ENCODE measurements around the gene GABRD. TPM values are rescaled to one million over a fixed set of nuclear protein-coding genes. Genes with fewer than 3 reads are reported as not detected.

GABRD gene
- total and polyA plus RNA-seq, 4 donors: 0.41 to 6.8 (median 1.8) TPM

DNA sequence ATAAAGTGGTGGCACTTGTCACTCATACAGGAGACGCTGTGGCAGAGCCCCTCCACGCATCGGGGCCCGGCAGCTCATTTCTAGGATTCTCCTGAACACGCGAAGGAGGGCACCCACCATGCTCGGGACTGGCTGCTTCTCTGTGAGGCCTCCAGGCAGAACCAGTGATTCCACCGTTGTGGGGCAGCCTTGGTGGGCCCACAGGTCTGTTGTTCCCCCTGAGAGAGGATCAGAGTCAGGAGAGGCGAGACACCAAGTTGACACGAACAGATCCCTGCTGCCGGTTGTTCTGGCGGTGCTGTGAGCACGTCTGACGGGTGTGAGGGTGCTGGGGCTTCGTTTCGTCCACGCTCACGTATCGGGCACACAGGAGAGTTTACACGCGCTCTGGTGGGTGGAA lies 57.7 kb downstream of the GABRD start:
- Histone ChIP-seq H3K9me3 (ENCODE audit: control insufficient read depth in 4 of 4, insufficient read depth in 3 of 4, low read length in 3 of 4) (peaks cover 0 to 18% (median 3%) of the 10 kb centered on the region in 4 donors), H3K27me3 (ENCODE audit: control insufficient read depth in 3 of 3, insufficient read depth in 3 of 3, low read length in 2 of 3) (peaks cover 0 to 4% (median 0%) of the 10 kb centered on the region in 3 donors), H3K9ac (ENCODE audit: insufficient read depth in 1 of 2, low read length in 2 of 2) (no peak overlapping the region), H3K27ac (ENCODE audit: low read depth in 1 of 2, low read length in 1 of 2) (no peak overlapping the region), H3K4me1 (ENCODE audit: control insufficient read depth in 5 of 5, insufficient read depth in 5 of 5, low read length in 5 of 5) (peaks cover 0 to 2% (median 0%) of the 10 kb centered on the region in 5 donors), H3K4me3 (no peak overlapping the region), H3K36me3 (ENCODE audit: control insufficient read depth in 4 of 4, insufficient read depth in 4 of 4, low read length in 4 of 4) (peaks cover 0 to 9% (median 0%) of the 10 kb centered on the region in 4 donors)
- ATAC-seq (ENCODE audit: insufficient read depth, low FRiP score): no peak
- no peak for TF ChIP-seq CTCF (IDR thresholded peaks at IDR 0.05; ENCODE audit: control extremely low read depth, extremely low read depth)
- no peak for DNase-seq
- WGBS, 2 donors: 95% methylated on average over 21 of the region's 21 CpGs

DNA sequence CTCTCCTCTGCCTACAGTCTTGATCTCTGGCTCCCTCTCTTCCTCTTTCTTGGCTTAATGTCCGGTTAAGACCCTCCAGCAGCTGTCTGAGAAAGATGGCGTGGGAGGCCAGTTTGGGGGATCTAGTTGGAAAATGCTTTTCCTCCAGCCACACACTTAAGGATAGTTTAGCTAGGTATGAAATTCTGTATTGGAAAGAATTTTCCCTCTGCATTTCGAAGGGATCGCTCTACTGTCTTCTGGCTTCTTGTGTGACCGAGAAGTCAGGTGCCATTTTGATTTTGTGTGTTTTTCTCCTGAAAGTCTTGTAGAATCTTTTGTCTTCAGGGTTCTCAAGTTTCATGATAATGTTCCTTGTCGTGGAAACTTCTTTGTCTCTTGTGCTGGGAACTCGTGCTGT lies 59.0 kb downstream of the GABRD start:
- H3K9ac ChIP-seq (ENCODE audit: insufficient read depth in 1 of 2, low read length in 2 of 2): no peak overlapping the region
- H3K27me3 ChIP-seq (ENCODE audit: control insufficient read depth in 3 of 3, insufficient read depth in 3 of 3, low read length in 2 of 3): peaks cover 0 to 4% (median 0%) of the 10 kb centered on the region in 3 donors
- H3K4me1 ChIP-seq (ENCODE audit: control insufficient read depth in 5 of 5, insufficient read depth in 5 of 5, low read length in 5 of 5): peaks cover 0 to 2% (median 0%) of the 10 kb centered on the region in 5 donors
- H3K9me3 ChIP-seq (ENCODE audit: control insufficient read depth in 4 of 4, insufficient read depth in 3 of 4, low read length in 3 of 4): peaks cover 0 to 20% (median 3%) of the 10 kb centered on the region in 4 donors
- no peak for ATAC-seq (ENCODE audit: insufficient read depth, low FRiP score)
- no peak overlapping the region for H3K27ac ChIP-seq (ENCODE audit: low read depth in 1 of 2, low read length in 1 of 2)
- peaks cover 0 to 9% (median 0%) of the 10 kb centered on the region in 4 donors for H3K36me3 ChIP-seq (ENCODE audit: control insufficient read depth in 4 of 4, insufficient read depth in 4 of 4, low read length in 4 of 4)
- no peak overlapping the region for H3K4me3 ChIP-seq
- no peak for TF ChIP-seq CTCF (IDR thresholded peaks at IDR 0.05; ENCODE audit: control extremely low read depth, extremely low read depth)
- 95 to 96% methylated on average over 7 of the region's 7 CpGs for WGBS, 2 donors
- no peak for DNase-seq

DNA sequence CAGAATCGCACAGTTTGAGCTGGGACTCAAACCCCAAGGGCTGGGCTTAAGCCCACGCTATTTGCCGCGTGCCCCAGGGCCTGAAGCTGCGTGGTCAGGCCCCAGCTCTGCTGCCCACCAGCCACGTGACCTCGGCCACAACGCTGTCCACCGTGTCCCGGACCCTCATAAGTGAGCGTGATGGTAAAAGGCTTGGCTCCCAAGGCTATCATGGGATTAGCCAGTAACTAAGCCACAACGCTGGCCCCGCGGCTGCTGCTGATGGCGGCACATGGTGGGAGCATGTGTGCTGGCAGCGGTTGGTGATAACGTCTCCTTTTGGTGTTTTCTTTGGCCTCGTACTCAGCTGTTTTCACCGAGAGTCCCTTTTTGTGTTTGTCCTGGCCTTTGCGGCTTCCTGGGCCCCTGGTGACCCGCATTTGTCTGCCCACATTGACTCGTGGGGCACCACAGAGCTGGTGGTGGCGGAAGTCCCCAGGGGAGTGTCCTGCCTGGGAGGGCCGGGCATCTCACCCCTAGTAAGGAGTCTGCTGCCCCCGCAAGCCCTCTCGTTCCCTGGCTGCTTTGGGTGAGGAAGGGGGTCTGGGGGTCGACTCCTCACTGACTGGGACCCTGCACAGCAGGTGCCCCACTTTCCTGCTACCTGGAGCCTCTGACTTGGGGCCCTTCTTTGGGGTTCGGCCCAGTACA lies 60.4 kb downstream of the GABRD start:
- Histone ChIP-seq H3K27me3 (ENCODE audit: control insufficient read depth in 3 of 3, insufficient read depth in 3 of 3, low read length in 2 of 3) (no peaks in the 10 kb centered on the region), H3K27ac (ENCODE audit: low read depth in 1 of 2, low read length in 1 of 2) (no peak overlapping the region), H3K36me3 (ENCODE audit: control insufficient read depth in 4 of 4, insufficient read depth in 4 of 4, low read length in 4 of 4) (peaks cover 0 to 9% (median 0%) of the 10 kb centered on the region in 4 donors), H3K4me1 (ENCODE audit: control insufficient read depth in 5 of 5, insufficient read depth in 5 of 5, low read length in 5 of 5) (peaks cover 0 to 2% (median 0%) of the 10 kb centered on the region in 5 donors), H3K4me3 (no peak overlapping the region), H3K9ac (ENCODE audit: insufficient read depth in 1 of 2, low read length in 2 of 2) (no peak overlapping the region), H3K9me3 (ENCODE audit: control insufficient read depth in 4 of 4, insufficient read depth in 3 of 4, low read length in 3 of 4) (peaks cover 0 to 20% (median 3%) of the 10 kb centered on the region in 4 donors)
- TF ChIP-seq CTCF (IDR thresholded peaks at IDR 0.05; ENCODE audit: control extremely low read depth, extremely low read depth): no peak
- DNase-seq (no peak), ATAC-seq (ENCODE audit: insufficient read depth, low FRiP score) (no peak)
- 96 to 97% methylated on average over 28 of the region's 28 CpGs for WGBS, 2 donors

Measured in lung (tissue), 12 donors.